Small intestine (tissue), 7 donors: ENCODE measurements around the gene TRIM63. TPM values are rescaled to one million over a fixed set of nuclear protein-coding genes. Genes with fewer than 3 reads are reported as not detected.
"Not testable (repeated sequence)": the region's sequence is repeated elsewhere in the genome, so short reads cannot be mapped to it uniquely, and the experiment has no call there.

Experiments
- DNase-seq, 2 donors: peaks; one replicate each; pipeline versions ENCODE4 v3.0.0 to v3.0.0-alpha.2; 2013
- FAIRE-seq: peaks from 2 replicates; lab custom pipeline; 2012; peaks lifted over from hg19 to GRCh38; lab: Jason Lieb, UNC
- H3K27ac ChIP-seq, 3 donors: one replicate each; pipeline ENCODE4 v1.5.1; 2013; ENCODE audit warnings: low read length in 2 of 3, mild to moderate bottlenecking in 2 of 3, control low read depth in 1 of 3, inconsistent platforms in 1 of 3, low read depth in 1 of 3, moderate library complexity in 1 of 3
- H3K27me3 ChIP-seq, 3 donors: one replicate each; pipeline ENCODE4 v1.6.1; 2013; ENCODE audit warnings: low read length in 3 of 3, inconsistent platforms in 1 of 3; ENCODE audit not compliant: control insufficient read depth in 3 of 3, insufficient read depth in 3 of 3
- H3K36me3 ChIP-seq, 3 donors: one replicate each; pipeline ENCODE4 v1.6.1; 2013; ENCODE audit warnings: low read length in 3 of 3, inconsistent platforms in 1 of 3, low read depth in 1 of 3, mild to moderate bottlenecking in 1 of 3, moderate library complexity in 1 of 3; ENCODE audit not compliant: control insufficient read depth in 3 of 3, insufficient read depth in 2 of 3
- H3K4me1 ChIP-seq, 3 donors: one replicate each; pipeline ENCODE4 v1.6.1; 2013; ENCODE audit warnings: low read length in 2 of 3, inconsistent platforms in 1 of 3, low read depth in 1 of 3, mild to moderate bottlenecking in 1 of 3, moderate library complexity in 1 of 3; ENCODE audit not compliant: control insufficient read depth in 3 of 3, insufficient read depth in 2 of 3
- H3K4me3 ChIP-seq, 3 donors: one replicate each; pipeline ENCODE4 v1.5.1; 2013; ENCODE audit warnings: low read length in 3 of 3, control low read depth in 1 of 3, inconsistent platforms in 1 of 3, low read depth in 1 of 3, mild to moderate bottlenecking in 1 of 3, moderate library complexity in 1 of 3
- H3K9me3 ChIP-seq, 2 donors: one replicate each; pipeline ENCODE4 v1.6.1; 2013; ENCODE audit warnings: low read depth in 1 of 2, low read length in 1 of 2; ENCODE audit not compliant: control insufficient read depth in 2 of 2, insufficient read depth in 1 of 2
- WGBS, 3 donors: extraction: QIAGEN DNeasy Blood & Tissue Kit; methylation state at CpG; one replicate each; pipeline ENCODE4 v1.1.7; 2013; 5-methylcytosine and 5-hydroxymethylcytosine counted together
- polyA plus RNA-seq, 4 donors: library from polyadenylated mRNA; stranded (reverse) in 3 of 4; unstranded in 1 of 4; fragments of 200-250 nt in 3 of 4; fragments of 120-200 nt in 1 of 4; gene quantifications; one replicate each; pipeline versions ENCODE4 v1.2.1 to v1.2.3, GENCODE V29; 2013
- donor health status: healthy with polysubstance abuse.
- donor health status: control.
- donor health status: control.
- donor health status: Bipolar disorder and iron deficiency.
- donor health status: healthy.

The TRIM63 gene
- polyA plus RNA-seq, 4 donors = 0.91 to 11.3 (median 2.8) TPM

GRCh38 chr1:26102526-26102925 is 35.1 kb upstream of the TRIM63 start:
- no peak for FAIRE-seq
- no peak overlapping the region for H3K4me3 ChIP-seq
- no peaks in the 10 kb centered on the region for H3K9me3 ChIP-seq
- WGBS, 3 donors = 58 to 73% (median 69%) methylated on average over 2 of the region's 2 CpGs
- H3K27me3 ChIP-seq = no peaks in the 10 kb centered on the region
- no peak overlapping the region for H3K27ac ChIP-seq
- peaks cover 0 to 23% (median 0%) of the 10 kb centered on the region in 3 donors for H3K4me1 ChIP-seq
- H3K36me3 ChIP-seq = no peaks in the 10 kb centered on the region
- no peak for DNase-seq

- no peak overlapping the region for H3K27ac ChIP-seq
- no peaks in the 10 kb centered on the region for H3K9me3 ChIP-seq
- 72 to 73% (median 73%) methylated on average over 3 of the region's 3 CpGs for WGBS, 3 donors
- no peak overlapping the region for H3K4me3 ChIP-seq
- H3K4me1 ChIP-seq = peaks cover 0 to 23% (median 0%) of the 10 kb centered on the region in 3 donors
- no peaks in the 10 kb centered on the region for H3K27me3 ChIP-seq
- H3K36me3 ChIP-seq = no peaks in the 10 kb centered on the region
- FAIRE-seq (no peak), DNase-seq (peak in 1 of 2 donors; percentile 53)
Measured at GRCh38 chr1:26102119-26102518, 34.7 kb upstream of the TRIM63 start.

- not testable (repeated sequence) for H3K4me3 ChIP-seq, H3K27ac ChIP-seq, DNase-seq, H3K9me3 ChIP-seq, FAIRE-seq, H3K36me3 ChIP-seq, H3K27me3 ChIP-seq
- peaks cover 0 to 23% (median 0%) of the 10 kb centered on the region in 3 donors for H3K4me1 ChIP-seq
- 82 to 88% (median 84%) methylated on average over 10 of the region's 10 CpGs for WGBS, 3 donors
Measured at GRCh38 chr1:26100204-26100603, 32.8 kb upstream of the TRIM63 start.

- FAIRE-seq = no peak
- no peak for DNase-seq
- no peak overlapping the region for H3K4me3 ChIP-seq
- no peaks in the 10 kb centered on the region for H3K27me3 ChIP-seq
- peaks cover 0 to 22% (median 0%) of the 10 kb centered on the region in 3 donors for H3K4me1 ChIP-seq
- H3K27ac ChIP-seq = no peak overlapping the region
- H3K36me3 ChIP-seq = no peaks in the 10 kb centered on the region
- 91 to 95% (median 92%) methylated on average over 3 of the region's 3 CpGs for WGBS, 3 donors
- no peaks in the 10 kb centered on the region for H3K9me3 ChIP-seq
Measured at GRCh38 chr1:26099780-26100179, 32.4 kb upstream of the TRIM63 start.

- H3K36me3 ChIP-seq = no peaks in the 10 kb centered on the region
- no peaks in the 10 kb centered on the region for H3K9me3 ChIP-seq
- FAIRE-seq = no peak
- no peak overlapping the region for H3K4me3 ChIP-seq
- 96 to 98% (median 96%) methylated on average over 4 of the region's 4 CpGs for WGBS, 3 donors
- peaks cover 0 to 21% (median 0%) of the 10 kb centered on the region in 3 donors for H3K4me1 ChIP-seq
- H3K27ac ChIP-seq = no peak overlapping the region
- DNase-seq = no peak
- no peaks in the 10 kb centered on the region for H3K27me3 ChIP-seq
Measured at GRCh38 chr1:26098602-26099001, 31.2 kb upstream of the TRIM63 start.

- Histone ChIP-seq H3K27me3 (no peaks in the 10 kb centered on the region), H3K9me3 (no peaks in the 10 kb centered on the region), H3K4me3 (no peak overlapping the region), H3K36me3 (no peaks in the 10 kb centered on the region), H3K4me1 (peaks cover 0 to 18% (median 0%) of the 10 kb centered on the region in 3 donors), H3K27ac (no peak overlapping the region)
- FAIRE-seq (no peak), DNase-seq (no peak)
Measured at GRCh38 chr1:26097696-26098095, 30.3 kb upstream of the TRIM63 start.

GRCh38 chr1:26096471-26096870 is 29.0 kb upstream of the TRIM63 start:
- Histone ChIP-seq H3K4me3 (no peak overlapping the region), H3K4me1 (peaks cover 0 to 7% (median 0%) of the 10 kb centered on the region in 3 donors), H3K27ac (no peak overlapping the region), H3K27me3 (no peaks in the 10 kb centered on the region), H3K36me3 (no peaks in the 10 kb centered on the region), H3K9me3 (no peaks in the 10 kb centered on the region)
- WGBS, 3 donors = 79 to 86% (median 86%) methylated on average over 2 of the region's 2 CpGs
- no peak for DNase-seq
- FAIRE-seq = no peak

- 54 to 80% (median 76%) methylated on average over 16 to 17 of the region's 17 CpGs for WGBS, 3 donors
- no peak overlapping the region for H3K27ac ChIP-seq
Measured at GRCh38 chr1:26094677-26095383, 27.4 kb upstream of the TRIM63 start.

More at GRCh38 chr1:26094677-26095383, 27.4 kb upstream of the TRIM63 start:
- Histone ChIP-seq H3K27me3 (no peaks in the 10 kb centered on the region), H3K4me3 (no peak overlapping the region), H3K36me3 (no peaks in the 10 kb centered on the region), H3K4me1 (peaks cover 0 to 6% (median 0%) of the 10 kb centered on the region in 3 donors), H3K9me3 (no peaks in the 10 kb centered on the region)
- no peak for FAIRE-seq
- no peak for DNase-seq
